Effector memory CD4-positive, alpha-beta T cell (primary cell): Measurements from ENCODE around the gene JAM2.
"Not testable (repeated sequence)": the region's sequence is repeated elsewhere in the genome, so short reads cannot be mapped to it uniquely, and the experiment has no call there.

Experiments
- DNase-seq, 3 donors: peaks; one replicate each; pipeline ENCODE4 v3.0.0-alpha.2; 2020
- H3K27ac ChIP-seq: 2 replicates; pipeline ENCODE4 v1.7.0; 2013; ENCODE audit warnings: mild to moderate bottlenecking, low read length, moderate library complexity; ENCODE audit not compliant: insufficient read depth, poor library complexity, severe bottlenecking
- H3K27me3 ChIP-seq: replicated peaks from 2 replicates; pipeline ENCODE4 v1.7.0; 2013; ENCODE audit warnings: mild to moderate bottlenecking, low read length; ENCODE audit not compliant: insufficient read depth, control insufficient read depth, poor library complexity, severe bottlenecking
- H3K36me3 ChIP-seq: 2 replicates; pipeline ENCODE4 v1.7.0; 2013; ENCODE audit warnings: mild to moderate bottlenecking, low read length, moderate library complexity; ENCODE audit not compliant: control insufficient read depth, insufficient read depth
- H3K4me1 ChIP-seq: 2 replicates; pipeline ENCODE4 v1.7.0; 2013; ENCODE audit warnings: low read length, mild to moderate bottlenecking; ENCODE audit not compliant: control insufficient read depth, insufficient read depth, poor library complexity, severe bottlenecking
- H3K4me3 ChIP-seq: 2 replicates; pipeline ENCODE4 v1.7.0; 2013; ENCODE audit warnings: low read length, low read depth, mild to moderate bottlenecking; ENCODE audit not compliant: insufficient read depth, poor library complexity, severe bottlenecking
- H3K9me3 ChIP-seq: 2 replicates; pipeline ENCODE4 v1.7.0; 2013; ENCODE audit warnings: mild to moderate bottlenecking, low read length, moderate library complexity; ENCODE audit not compliant: control insufficient read depth

The JAM2 gene

GRCh38 chr21:25709684-25710265 is 70.7 kb downstream of the JAM2 start:
- H3K9me3 ChIP-seq, result no peaks in the 10 kb centered on the region
- H3K4me1 ChIP-seq, result no peaks in the 10 kb centered on the region
- no peaks in the 10 kb centered on the region for H3K36me3 ChIP-seq
- DNase-seq, result no peak
- H3K27me3 ChIP-seq, result no peaks in the 10 kb centered on the region
- no peak overlapping the region for H3K27ac ChIP-seq
- H3K4me3 ChIP-seq, result no peak overlapping the region

- no peaks in the 10 kb centered on the region for H3K27me3 ChIP-seq
- no peak overlapping the region for H3K4me3 ChIP-seq
- H3K4me1 ChIP-seq, result no peaks in the 10 kb centered on the region
- DNase-seq, result no peak
- H3K9me3 ChIP-seq, result no peaks in the 10 kb centered on the region
- no peaks in the 10 kb centered on the region for H3K36me3 ChIP-seq
- H3K27ac ChIP-seq, result no peak overlapping the region
These were observed 71.5 kb downstream of the JAM2 start for GRCh38 chr21:25710550-25710949.

GRCh38 chr21:25714066-25714465 is 75.0 kb downstream of the JAM2 start:
- H3K27ac ChIP-seq, H3K9me3 ChIP-seq, H3K36me3 ChIP-seq, DNase-seq, H3K4me3 ChIP-seq, H3K27me3 ChIP-seq, H3K4me1 ChIP-seq: not testable (repeated sequence)

GRCh38 chr21:25717491-25718147 is 78.6 kb downstream of the JAM2 start:
- Histone ChIP-seq H3K4me3 (no peak overlapping the region), H3K36me3 (peaks cover 7% of the 10 kb centered on the region), H3K9me3 (no peaks in the 10 kb centered on the region), H3K27me3 (no peaks in the 10 kb centered on the region), H3K4me1 (no peaks in the 10 kb centered on the region), H3K27ac (no peak overlapping the region)
- no peak for DNase-seq

- H3K27me3 ChIP-seq, result no peaks in the 10 kb centered on the region
- no peaks in the 10 kb centered on the region for H3K4me1 ChIP-seq
- H3K27ac ChIP-seq, result no peak overlapping the region
- H3K9me3 ChIP-seq, result no peaks in the 10 kb centered on the region
- H3K36me3 ChIP-seq, result peaks cover 31% of the 10 kb centered on the region
- H3K4me3 ChIP-seq, result no peak overlapping the region
- no peak for DNase-seq
These were observed 82.9 kb downstream of the JAM2 start for GRCh38 chr21:25721987-25722386.

GRCh38 chr21:25722631-25723030 is 83.6 kb downstream of the JAM2 start:
- Histone ChIP-seq H3K4me3 (no peak overlapping the region), H3K36me3 (peaks cover 37% of the 10 kb centered on the region), H3K27ac (no peak overlapping the region), H3K9me3 (no peaks in the 10 kb centered on the region), H3K27me3 (no peaks in the 10 kb centered on the region), H3K4me1 (no peaks in the 10 kb centered on the region)
- no peak for DNase-seq

GRCh38 chr21:25732091-25732760 is 93.2 kb downstream of the JAM2 start:
- no peak overlapping the region for H3K27ac ChIP-seq
- no peaks in the 10 kb centered on the region for H3K9me3 ChIP-seq
- H3K36me3 ChIP-seq, result peaks cover 29% of the 10 kb centered on the region
- H3K27me3 ChIP-seq, result no peaks in the 10 kb centered on the region
- H3K4me3 ChIP-seq, result no peak overlapping the region
- peaks cover 4% of the 10 kb centered on the region for H3K4me1 ChIP-seq
- DNase-seq, result no peak

GRCh38 chr21:25733859-25734653 is 95.0 kb downstream of the JAM2 start:
- peak overlapping the region; percentile 98 for H3K27ac ChIP-seq
- H3K36me3 ChIP-seq, result peaks cover 11% of the 10 kb centered on the region
- H3K9me3 ChIP-seq, result no peaks in the 10 kb centered on the region
- H3K4me1 ChIP-seq, result peaks cover 4% of the 10 kb centered on the region
- peak overlapping the region; percentile 95 for H3K4me3 ChIP-seq
- no peaks in the 10 kb centered on the region for H3K27me3 ChIP-seq
- DNase-seq, result no peak

GRCh38 chr21:25734654-25734903 is 95.5 kb downstream of the JAM2 start:
- Histone ChIP-seq H3K4me1 (peaks cover 4% of the 10 kb centered on the region), H3K36me3 (peaks cover 6% of the 10 kb centered on the region), H3K9me3 (no peaks in the 10 kb centered on the region), H3K27ac (peak overlapping the region; percentile 98), H3K4me3 (peak overlapping the region; percentile 95), H3K27me3 (no peaks in the 10 kb centered on the region)
- DNase-seq, result no peak
